Measurements from ENCODE around the gene GTPBP8. TPM values are rescaled to one million over a fixed set of nuclear protein-coding genes. Genes with fewer than 3 reads are reported as not detected.
A peak's percentile ranks its signal among the peaks of the same experiment; 100 is the strongest.

The GTPBP8 gene
- total RNA-seq, 1 donor from 2014 or later, result 14.4 TPM

DNA sequence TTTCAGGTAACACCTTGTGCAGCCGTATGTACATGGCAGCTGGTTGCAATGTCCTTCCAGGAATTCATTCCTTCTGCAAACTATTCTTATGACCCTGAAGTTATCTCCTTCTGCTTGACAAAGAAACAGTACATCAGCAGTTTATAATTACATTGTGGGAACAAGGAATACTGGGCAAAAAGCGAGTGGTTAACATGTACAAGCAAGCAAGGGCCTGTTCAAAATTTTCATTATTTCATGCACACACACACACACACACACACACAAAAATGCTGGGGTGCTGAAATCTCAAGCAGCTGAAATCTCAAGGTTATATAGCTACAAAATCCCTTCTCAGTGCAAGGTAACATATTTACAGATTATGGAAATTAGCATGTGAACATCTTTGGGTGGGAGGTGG, 30.7 kb downstream of the GTPBP8 start:
- ATAC-seq (no peak), DNase-seq (no peak)
- Histone ChIP-seq H3K36me3 (peaks cover 3% of the 10 kb centered on the region), H3K4me3 (no peak overlapping the region), H3K9me3 (no peaks in the 10 kb centered on the region), H3K27ac (no peak overlapping the region), H3K4me1 (peaks cover 27% of the 10 kb centered on the region), H3K27me3 (ENCODE audit: low read depth) (no peaks in the 10 kb centered on the region)
- intact Hi-C loops (cut with DNase I), result no loop called here
- TF ChIP-seq, protein P1, sequence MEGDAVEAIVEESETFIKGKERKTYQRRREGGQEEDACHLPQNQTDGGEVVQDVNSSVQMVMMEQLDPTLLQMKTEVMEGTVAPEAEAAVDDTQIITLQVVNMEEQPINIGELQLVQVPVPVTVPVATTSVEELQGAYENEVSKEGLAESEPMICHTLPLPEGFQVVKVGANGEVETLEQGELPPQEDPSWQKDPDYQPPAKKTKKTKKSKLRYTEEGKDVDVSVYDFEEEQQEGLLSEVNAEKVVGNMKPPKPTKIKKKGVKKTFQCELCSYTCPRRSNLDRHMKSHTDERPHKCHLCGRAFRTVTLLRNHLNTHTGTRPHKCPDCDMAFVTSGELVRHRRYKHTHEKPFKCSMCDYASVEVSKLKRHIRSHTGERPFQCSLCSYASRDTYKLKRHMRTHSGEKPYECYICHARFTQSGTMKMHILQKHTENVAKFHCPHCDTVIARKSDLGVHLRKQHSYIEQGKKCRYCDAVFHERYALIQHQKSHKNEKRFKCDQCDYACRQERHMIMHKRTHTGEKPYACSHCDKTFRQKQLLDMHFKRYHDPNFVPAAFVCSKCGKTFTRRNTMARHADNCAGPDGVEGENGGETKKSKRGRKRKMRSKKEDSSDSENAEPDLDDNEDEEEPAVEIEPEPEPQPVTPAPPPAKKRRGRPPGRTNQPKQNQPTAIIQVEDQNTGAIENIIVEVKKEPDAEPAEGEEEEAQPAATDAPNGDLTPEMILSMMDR (IDR thresholded peaks at IDR 0.05), result no peak

DNA sequence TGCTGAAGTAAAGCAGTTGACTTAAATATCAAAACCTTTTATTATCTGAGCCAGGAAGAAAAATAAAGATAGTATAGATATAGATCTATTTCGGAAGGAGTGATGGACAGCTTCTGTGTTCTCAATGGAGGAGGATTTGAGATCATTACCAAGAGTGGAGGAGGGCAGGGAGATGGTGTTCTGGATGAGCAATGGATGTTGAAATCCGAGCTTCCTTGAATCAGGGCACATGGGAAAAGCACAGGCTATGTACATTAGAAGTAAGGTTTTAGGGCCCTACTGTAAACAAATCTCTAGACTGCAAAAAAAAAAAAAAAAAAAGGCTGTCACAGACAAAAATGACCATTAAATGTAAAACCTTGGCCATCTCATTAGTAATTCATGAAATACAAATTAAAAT, 43.2 kb downstream of the GTPBP8 start:
- Histone ChIP-seq H3K9me3 (no peaks in the 10 kb centered on the region), H3K27ac (no peak overlapping the region), H3K4me3 (no peak overlapping the region), H3K4me1 (no peaks in the 10 kb centered on the region), H3K27me3 (ENCODE audit: low read depth) (no peaks in the 10 kb centered on the region), H3K36me3 (no peaks in the 10 kb centered on the region)
- no peak for ATAC-seq
- DNase-seq, result no peak
- TF ChIP-seq, protein P1 (IDR thresholded peaks at IDR 0.05), result no peak
- intact Hi-C loops (cut with DNase I), result no loop called here

DNA sequence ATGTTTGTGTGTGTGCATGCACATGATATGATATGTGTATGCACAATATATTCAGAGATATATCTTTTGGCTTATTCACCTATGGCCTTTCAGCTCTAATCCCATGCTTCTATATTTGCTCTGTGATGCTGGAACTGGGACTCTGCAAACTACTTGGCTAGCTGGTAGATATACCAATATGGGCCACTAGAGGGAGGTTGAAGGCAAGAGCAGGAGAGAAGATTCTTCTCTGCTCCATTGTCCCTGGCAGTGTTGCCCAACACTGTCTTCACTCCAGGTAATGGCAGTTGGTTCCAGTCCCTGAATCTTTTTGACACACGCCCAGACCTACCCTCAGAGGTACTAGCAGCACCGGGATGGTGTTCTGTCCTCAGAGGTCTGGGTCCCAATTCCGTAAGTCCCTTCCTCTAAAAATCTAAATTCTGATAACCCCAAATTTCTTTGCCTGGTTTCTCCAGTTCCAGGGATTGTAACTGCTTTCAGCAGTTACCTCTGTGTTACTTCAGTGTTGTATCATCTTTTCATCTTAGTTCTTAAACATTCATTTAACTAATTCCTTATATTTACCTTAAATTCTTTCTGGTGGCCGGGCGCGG, 44.7 kb downstream of the GTPBP8 start:
- no peaks in the 10 kb centered on the region for H3K9me3 ChIP-seq
- DNase-seq (no peak), ATAC-seq (peak; percentile 78 to 87)

DNA sequence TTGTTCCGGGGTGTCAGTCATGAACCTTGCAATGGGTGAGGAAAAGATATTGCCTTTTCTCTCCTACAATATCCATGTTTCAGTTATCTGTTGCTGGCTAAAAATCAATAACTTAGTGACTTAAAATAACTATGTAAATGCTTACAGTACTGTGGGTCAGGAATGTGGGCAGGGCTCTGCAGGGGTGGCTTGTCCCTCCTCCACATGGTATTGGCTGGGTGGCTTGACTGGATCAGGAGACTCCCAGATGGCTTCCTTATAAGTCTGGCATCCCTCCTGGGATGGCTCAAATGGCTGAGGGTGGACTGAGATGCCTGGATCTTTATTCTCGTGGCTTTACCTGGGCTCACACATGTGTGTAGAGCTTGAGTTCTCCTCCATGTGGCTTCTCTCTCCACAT, 47.5 kb downstream of the GTPBP8 start:
- TF ChIP-seq, protein P1 (IDR thresholded peaks at IDR 0.05), result no peak
- no peak for DNase-seq
- H3K36me3 ChIP-seq, result no peaks in the 10 kb centered on the region
- no peak for ATAC-seq
- H3K27ac ChIP-seq, result no peak overlapping the region
- H3K27me3 ChIP-seq (ENCODE audit: low read depth), result no peaks in the 10 kb centered on the region
- no peaks in the 10 kb centered on the region for H3K4me1 ChIP-seq
- intact Hi-C loops (cut with DNase I), result no loop called here
- no peaks in the 10 kb centered on the region for H3K9me3 ChIP-seq
- H3K4me3 ChIP-seq, result no peak overlapping the region

More for the DNA sequence above, 44.7 kb downstream of the GTPBP8 start:
- no peaks in the 10 kb centered on the region for H3K27me3 ChIP-seq (ENCODE audit: low read depth)
- H3K4me3 ChIP-seq, result no peak overlapping the region
- intact Hi-C loops (cut with DNase I), result no loop called here
- no peak overlapping the region for H3K27ac ChIP-seq
- TF ChIP-seq, protein P1 (IDR thresholded peaks at IDR 0.05), result peak; percentile 79
- no peaks in the 10 kb centered on the region for H3K4me1 ChIP-seq
- no peaks in the 10 kb centered on the region for H3K36me3 ChIP-seq

DNA sequence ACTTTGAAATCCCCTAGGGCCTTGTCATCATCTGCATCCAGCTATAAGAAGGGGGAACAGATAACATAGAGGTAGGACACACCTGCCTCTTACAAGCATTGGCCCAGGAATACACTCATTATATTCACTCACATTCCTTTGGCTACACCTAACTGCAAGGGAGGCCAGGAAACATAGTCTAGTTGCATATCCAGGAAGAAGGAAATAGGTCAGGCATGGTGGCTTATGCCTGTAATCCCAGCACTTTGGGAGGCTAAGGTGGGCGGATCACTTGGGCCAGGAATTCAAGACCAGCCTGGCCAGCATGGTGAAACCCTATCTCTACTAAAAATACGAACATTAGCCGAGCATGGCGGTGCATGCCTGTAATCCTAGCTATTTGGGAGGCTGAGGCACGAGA, 48.8 kb downstream of the GTPBP8 start:
- DNase-seq (no peak), ATAC-seq (no peak)
- Histone ChIP-seq H3K4me3 (no peak overlapping the region), H3K36me3 (no peaks in the 10 kb centered on the region), H3K27me3 (ENCODE audit: low read depth) (no peaks in the 10 kb centered on the region), H3K9me3 (no peaks in the 10 kb centered on the region), H3K4me1 (no peaks in the 10 kb centered on the region), H3K27ac (no peak overlapping the region)
- intact Hi-C loops (cut with DNase I), result no loop called here
- TF ChIP-seq, protein P1 (IDR thresholded peaks at IDR 0.05), result no peak

Measured in lower lobe of right lung (tissue), 2 donors.